ENCODE data around the gene NAA16.

DNA sequence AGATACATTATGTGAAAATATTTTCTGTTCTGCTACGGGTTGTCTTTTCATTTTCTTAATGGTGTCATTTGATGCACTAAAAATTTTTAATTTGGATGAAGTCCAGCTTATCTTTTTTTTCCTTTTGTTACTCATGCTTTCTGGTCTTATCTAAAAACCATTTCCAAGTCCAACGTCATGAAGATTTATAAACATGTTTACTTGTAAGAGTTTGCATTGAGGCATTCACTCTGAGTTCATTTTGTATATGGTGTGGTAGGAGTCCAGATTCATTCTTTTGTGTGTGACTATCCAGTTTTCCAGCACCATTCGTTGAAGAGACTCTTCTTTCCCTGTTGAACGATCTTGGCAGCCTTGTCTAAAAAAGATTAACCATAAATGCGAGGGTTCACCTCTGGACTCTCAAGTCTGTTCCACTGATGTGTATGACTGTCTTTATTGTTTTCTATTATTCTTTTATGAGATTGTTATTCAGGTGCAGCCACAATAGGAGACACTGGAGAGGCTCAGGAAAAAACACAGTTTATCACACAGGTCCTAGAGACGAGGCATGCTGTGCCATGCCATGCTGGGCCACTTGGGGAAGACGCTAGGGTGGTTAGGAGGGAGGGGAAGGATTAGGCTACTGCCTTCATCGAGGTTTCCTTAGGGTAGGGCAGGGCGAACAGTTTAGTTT lies 35.0 kb downstream of the NAA16 start:
- TF ChIP-seq POLR2A (IDR thresholded peaks at IDR 0.05) (no peak), POLR2AphosphoS5 (IDR thresholded peaks at IDR 0.05) (no peak)
- TF ChIP-seq, protein P1, sequence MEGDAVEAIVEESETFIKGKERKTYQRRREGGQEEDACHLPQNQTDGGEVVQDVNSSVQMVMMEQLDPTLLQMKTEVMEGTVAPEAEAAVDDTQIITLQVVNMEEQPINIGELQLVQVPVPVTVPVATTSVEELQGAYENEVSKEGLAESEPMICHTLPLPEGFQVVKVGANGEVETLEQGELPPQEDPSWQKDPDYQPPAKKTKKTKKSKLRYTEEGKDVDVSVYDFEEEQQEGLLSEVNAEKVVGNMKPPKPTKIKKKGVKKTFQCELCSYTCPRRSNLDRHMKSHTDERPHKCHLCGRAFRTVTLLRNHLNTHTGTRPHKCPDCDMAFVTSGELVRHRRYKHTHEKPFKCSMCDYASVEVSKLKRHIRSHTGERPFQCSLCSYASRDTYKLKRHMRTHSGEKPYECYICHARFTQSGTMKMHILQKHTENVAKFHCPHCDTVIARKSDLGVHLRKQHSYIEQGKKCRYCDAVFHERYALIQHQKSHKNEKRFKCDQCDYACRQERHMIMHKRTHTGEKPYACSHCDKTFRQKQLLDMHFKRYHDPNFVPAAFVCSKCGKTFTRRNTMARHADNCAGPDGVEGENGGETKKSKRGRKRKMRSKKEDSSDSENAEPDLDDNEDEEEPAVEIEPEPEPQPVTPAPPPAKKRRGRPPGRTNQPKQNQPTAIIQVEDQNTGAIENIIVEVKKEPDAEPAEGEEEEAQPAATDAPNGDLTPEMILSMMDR (IDR thresholded peaks at IDR 0.05), result no peak

Data from breast epithelium (tissue), 3 donors.